ENCODE measurements around the gene CAPRIN1. TPM values are rescaled to one million over a fixed set of nuclear protein-coding genes. Genes with fewer than 3 reads are reported as not detected.

Gene CAPRIN1
- total and polyA plus RNA-seq, 2 of the 8 experiments (the other 6 are each of a cell fraction or from before 2014, with no cell fraction given), result 221 to 317 TPM

- H3K23me2 ChIP-seq (ENCODE audit: low read depth, low read length), result no peaks in the 10 kb centered on the region
- H3K56ac ChIP-seq (replicated peaks; ENCODE audit: insufficient read length, low read depth, low read length), result no peak overlapping the region
- H4K20me1 ChIP-seq (replicated peaks in 1 of 2; ENCODE audit: control insufficient read depth in 1 of 2, insufficient read depth in 2 of 2, low read length in 2 of 2), result peaks cover 2 to 7% of the 10 kb centered on the region in 2 experiments
- no peaks in the 10 kb centered on the region for H3K27me3 ChIP-seq (replicated peaks in 1 of 4; ENCODE audit: control insufficient read depth in 3 of 4, extremely low read depth in 1 of 4, insufficient read depth in 3 of 4, low read length in 3 of 4)
- H4K91ac ChIP-seq (replicated peaks; ENCODE audit: insufficient read length, low read length), result no peak overlapping the region
- no peak overlapping the region for H3K9ac ChIP-seq (replicated peaks in 1 of 4; ENCODE audit: extremely low read depth in 1 of 4, low read depth in 3 of 4, low read length in 3 of 4)
- no peak overlapping the region for H3K4me3 ChIP-seq (ENCODE audit: extremely low read depth in 1 of 4, insufficient read depth in 2 of 4, low read depth in 3 of 4, low read length in 4 of 4)
- FAIRE-seq, result no peak
- no peak overlapping the region for H2BK12ac ChIP-seq (ENCODE audit: low read depth, low read length)
- ChIA-PET CTCF (ENCODE audit: partially characterized antibody) (interaction anchor here (0.9 to 1.1 kb wide), 3 partner anchors 14 to 82 kb away, joined by 3 read pairs; no protein-coding TSS in a partner anchor), POLR2A (ENCODE audit: partially characterized antibody) (interaction anchor here (1.2 to 5.8 kb wide), 7 partner anchors 10 to 28 kb away, joined by 3 to 45 read pairs (median 5); partner anchors contain the start of gene NAT10)
- H3K4ac ChIP-seq (replicated peaks; ENCODE audit: insufficient read length, low read depth, low read length), result no peak overlapping the region
- no peak overlapping the region for H2AFZ ChIP-seq (ENCODE audit: low read length)
- no peak overlapping the region for H3K23ac ChIP-seq (ENCODE audit: insufficient read length)
- peaks cover 2% of the 10 kb centered on the region; the same call in 1 of the 2 replicates for H3K79me1 ChIP-seq (ENCODE audit: low read depth, low read length)
- DNase-seq (ENCODE audit: low read depth in 1 of 2, low spot score in 2 of 2), result no peak
- H3K9me3 ChIP-seq (ENCODE audit: insufficient read depth in 2 of 2, low read depth in 1 of 2, low read length in 1 of 2), result no peaks in the 10 kb centered on the region
- no peak overlapping the region for H4K5ac ChIP-seq (ENCODE audit: insufficient read length, low read depth, low read length)
- no peaks in the 10 kb centered on the region for H3K4me1 ChIP-seq (replicated peaks in 1 of 4; ENCODE audit: control insufficient read depth in 3 of 4, insufficient read depth in 4 of 4, low read length in 3 of 4)
- H3K79me2 ChIP-seq (ENCODE audit: control insufficient read depth in 1 of 2, insufficient read depth in 2 of 2, low read length in 2 of 2), result peaks cover 0 to 71% of the 10 kb centered on the region in 2 experiments; a peak in 3 of 4 replicates
- H3K14ac ChIP-seq (ENCODE audit: insufficient read length), result no peak overlapping the region
- H2BK120ac ChIP-seq (replicated peaks; ENCODE audit: low read depth, low read length), result no peak overlapping the region
- no peak overlapping the region for H2BK20ac ChIP-seq (ENCODE audit: low read length)
- H2BK5ac ChIP-seq (ENCODE audit: low read depth, low read length), result no peak overlapping the region
- 85% methylated on average over 4 of the region's 4 CpGs; no CpG with 5 or more reads in 1 of the 2 experiments for WGBS, 2 experiments (ENCODE audit: extremely low coverage in 1 of 2, insufficient coverage in 1 of 2, insufficient read length in 1 of 2, insufficient replicate concordance in 2 of 2, low coverage in 1 of 2, low lambda C conversion rate in 2 of 2, missing lambda C conversion rate in 1 of 2)
- H3K18ac ChIP-seq (ENCODE audit: extremely low read depth, low read length), result no peak overlapping the region
- H3K36me3 ChIP-seq (ENCODE audit: control insufficient read depth in 2 of 4, insufficient read depth in 4 of 4, low read length in 3 of 4), result peaks cover 54 to 98% (median 88%) of the 10 kb centered on the region in 4 experiments
- no peak overlapping the region for H2AK5ac ChIP-seq (ENCODE audit: low read depth, low read length)
- H4K8ac ChIP-seq (ENCODE audit: extremely low read depth, insufficient read depth, low read length), result no peak overlapping the region
- H3K4me2 ChIP-seq (ENCODE audit: insufficient read depth in 1 of 2, low read depth in 2 of 2, low read length in 2 of 2), result no peak overlapping the region
- no peak overlapping the region for H2BK15ac ChIP-seq (ENCODE audit: low read length)
- H3K27ac ChIP-seq (ENCODE audit: low read depth, low read length), result no peak overlapping the region
- TF ChIP-seq BACH1 (IDR thresholded peaks at IDR 0.05; ENCODE audit: low read length), result no peak
- no peak for TF ChIP-seq RFX5 (IDR thresholded peaks at IDR 0.05; ENCODE audit: borderline replicate concordance, low read depth, low read length)
- TF ChIP-seq, protein P1, sequence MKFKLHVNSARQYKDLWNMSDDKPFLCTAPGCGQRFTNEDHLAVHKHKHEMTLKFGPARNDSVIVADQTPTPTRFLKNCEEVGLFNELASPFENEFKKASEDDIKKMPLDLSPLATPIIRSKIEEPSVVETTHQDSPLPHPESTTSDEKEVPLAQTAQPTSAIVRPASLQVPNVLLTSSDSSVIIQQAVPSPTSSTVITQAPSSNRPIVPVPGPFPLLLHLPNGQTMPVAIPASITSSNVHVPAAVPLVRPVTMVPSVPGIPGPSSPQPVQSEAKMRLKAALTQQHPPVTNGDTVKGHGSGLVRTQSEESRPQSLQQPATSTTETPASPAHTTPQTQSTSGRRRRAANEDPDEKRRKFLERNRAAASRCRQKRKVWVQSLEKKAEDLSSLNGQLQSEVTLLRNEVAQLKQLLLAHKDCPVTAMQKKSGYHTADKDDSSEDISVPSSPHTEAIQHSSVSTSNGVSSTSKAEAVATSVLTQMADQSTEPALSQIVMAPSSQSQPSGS (IDR thresholded peaks at IDR 0.05; ENCODE audit: low read length), result no peak
- no peak for TF ChIP-seq YY1 (IDR thresholded peaks at IDR 0.05; ENCODE audit: low read depth, low read length)
- no peak for TF ChIP-seq NANOG (IDR thresholded peaks at IDR 0.05; ENCODE audit: insufficient read depth, low read depth, low read length, poor library complexity, severe bottlenecking)
- no peak for TF ChIP-seq E2F6 (IDR thresholded peaks at IDR 0.05)
- no peak for TF ChIP-seq ZNF274 (IDR thresholded peaks at IDR 0.05; ENCODE audit: borderline replicate concordance, extremely low read depth, low read length)
- no peak for TF ChIP-seq CHD1 (IDR thresholded peaks at IDR 0.05; ENCODE audit: low read depth, low read length)
- TF ChIP-seq CBX8 (IDR thresholded peaks at IDR 0.05; ENCODE audit: borderline replicate concordance, low read depth, low read length), result no peak
- no peak for TF ChIP-seq CREB1 (IDR thresholded peaks at IDR 0.05)
- TF ChIP-seq POLR2A (IDR thresholded peaks at IDR 0.05; ENCODE audit: control extremely low read depth in 1 of 2, low read depth in 2 of 2, low read length in 2 of 2), result no peak
- no peak for TF ChIP-seq RXRA (IDR thresholded peaks at IDR 0.05; ENCODE audit: insufficient read depth, low read depth, low read length)
- TF ChIP-seq SUZ12 (IDR thresholded peaks at IDR 0.05; ENCODE audit: low read length), result no peak
Measured at GRCh38 chr11:34080609-34081008, 29.1 kb downstream of the CAPRIN1 start.
